ENCODE results near the gene DGKI. TPM values are rescaled to one million over a fixed set of nuclear protein-coding genes. Genes with fewer than 3 reads are reported as not detected.

The DGKI gene
- total and polyA plus RNA-seq, 5 donors from 2014 or later: not detected

GRCh38 chr7:137689761-137690160 is 157.0 kb downstream of the DGKI start:
- peaks cover 4% of the 10 kb centered on the region for H3K27me3 Mint-ChIP-seq
- no peak overlapping the region for H3K4me3 Mint-ChIP-seq

GRCh38 chr7:137687556-137688265 is 159.1 kb downstream of the DGKI start:
- no peaks in the 10 kb centered on the region for H3K4me1 ChIP-seq (ENCODE audit: control insufficient read depth, insufficient read depth, low read length, poor library complexity, severe bottlenecking)
- H3K4me3 ChIP-seq (ENCODE audit: low read depth, low read length): no peak overlapping the region
- no peak for ATAC-seq (ENCODE audit: low read depth in 2 of 2)
- no peak overlapping the region for H3K27ac ChIP-seq (ENCODE audit: insufficient read depth, low read length, poor library complexity, severe bottlenecking)
- DNase-seq: no peak
- Mint-ChIP-seq H3K4me3 (no peak overlapping the region), H3K36me3 (no peaks in the 10 kb centered on the region), H3K27me3 (peaks cover 5% of the 10 kb centered on the region), H3K27ac (no peak overlapping the region), H3K4me1 (no peaks in the 10 kb centered on the region), H3K9me3 (peaks cover 0 to 3% (median 0%) of the 10 kb centered on the region in 7 donors)
- H3K9me3 ChIP-seq (ENCODE audit: control insufficient read depth in 2 of 2, low read length in 2 of 2): no peaks in the 10 kb centered on the region
- H3K36me3 ChIP-seq (ENCODE audit: control insufficient read depth, insufficient read depth, low read length): no peaks in the 10 kb centered on the region
- H3K27me3 ChIP-seq (ENCODE audit: control insufficient read depth, insufficient read depth, low read length): no peaks in the 10 kb centered on the region

More at GRCh38 chr7:137689761-137690160, 157.0 kb downstream of the DGKI start:
- Mint-ChIP-seq H3K9me3 (peaks cover 0 to 2% (median 0%) of the 10 kb centered on the region in 7 donors), H3K27ac (no peak overlapping the region), H3K4me1 (no peaks in the 10 kb centered on the region), H3K36me3 (no peaks in the 10 kb centered on the region)
- no peaks in the 10 kb centered on the region for H3K36me3 ChIP-seq (ENCODE audit: control insufficient read depth, insufficient read depth, low read length)
- H3K9me3 ChIP-seq (ENCODE audit: control insufficient read depth in 2 of 2, low read length in 2 of 2): no peaks in the 10 kb centered on the region
- H3K4me3 ChIP-seq (ENCODE audit: low read depth, low read length): no peak overlapping the region
- ATAC-seq (ENCODE audit: low read depth in 2 of 2) (no peak), DNase-seq (no peak)
- no peaks in the 10 kb centered on the region for H3K4me1 ChIP-seq (ENCODE audit: control insufficient read depth, insufficient read depth, low read length, poor library complexity, severe bottlenecking)
- no peaks in the 10 kb centered on the region for H3K27me3 ChIP-seq (ENCODE audit: control insufficient read depth, insufficient read depth, low read length)
- no peak overlapping the region for H3K27ac ChIP-seq (ENCODE audit: insufficient read depth, low read length, poor library complexity, severe bottlenecking)

- Mint-ChIP-seq H3K36me3 (no peaks in the 10 kb centered on the region), H3K27me3 (peaks cover 11% of the 10 kb centered on the region), H3K9me3 (peaks cover 0 to 5% (median 0%) of the 10 kb centered on the region in 7 donors), H3K4me3 (no peak overlapping the region), H3K4me1 (no peaks in the 10 kb centered on the region), H3K27ac (no peak overlapping the region)
- Histone ChIP-seq H3K27ac (ENCODE audit: insufficient read depth, low read length, poor library complexity, severe bottlenecking) (no peak overlapping the region), H3K9me3 (ENCODE audit: control insufficient read depth in 2 of 2, low read length in 2 of 2) (no peaks in the 10 kb centered on the region), H3K4me3 (ENCODE audit: low read depth, low read length) (no peak overlapping the region), H3K4me1 (ENCODE audit: control insufficient read depth, insufficient read depth, low read length, poor library complexity, severe bottlenecking) (no peaks in the 10 kb centered on the region), H3K27me3 (ENCODE audit: control insufficient read depth, insufficient read depth, low read length) (no peaks in the 10 kb centered on the region), H3K36me3 (ENCODE audit: control insufficient read depth, insufficient read depth, low read length) (no peaks in the 10 kb centered on the region)
- no peak for ATAC-seq (ENCODE audit: low read depth in 2 of 2)
- no peak for DNase-seq
These were observed 161.2 kb downstream of the DGKI start for GRCh38 chr7:137685433-137686164.

- H3K9me3 ChIP-seq (ENCODE audit: control insufficient read depth in 2 of 2, low read length in 2 of 2): no peaks in the 10 kb centered on the region
- H3K36me3 Mint-ChIP-seq: no peaks in the 10 kb centered on the region
- H3K4me1 Mint-ChIP-seq: no peaks in the 10 kb centered on the region
- H3K9me3 Mint-ChIP-seq: peaks cover 0 to 5% (median 0%) of the 10 kb centered on the region in 7 donors
- no peak overlapping the region for H3K4me3 Mint-ChIP-seq
- H3K4me1 ChIP-seq (ENCODE audit: control insufficient read depth, insufficient read depth, low read length, poor library complexity, severe bottlenecking): no peaks in the 10 kb centered on the region
- H3K27me3 ChIP-seq (ENCODE audit: control insufficient read depth, insufficient read depth, low read length): no peaks in the 10 kb centered on the region
- no peaks in the 10 kb centered on the region for H3K36me3 ChIP-seq (ENCODE audit: control insufficient read depth, insufficient read depth, low read length)
- DNase-seq (no peak), ATAC-seq (ENCODE audit: low read depth in 2 of 2) (no peak)
- no peak overlapping the region for H3K27ac Mint-ChIP-seq
- H3K27ac ChIP-seq (ENCODE audit: insufficient read depth, low read length, poor library complexity, severe bottlenecking): no peak overlapping the region
- H3K27me3 Mint-ChIP-seq: peaks cover 11% of the 10 kb centered on the region
- H3K4me3 ChIP-seq (ENCODE audit: low read depth, low read length): no peak overlapping the region
These were observed 162.0 kb downstream of the DGKI start for GRCh38 chr7:137684776-137685175.

- no peaks in the 10 kb centered on the region for H3K27me3 ChIP-seq (ENCODE audit: control insufficient read depth, insufficient read depth, low read length)
- H3K27me3 Mint-ChIP-seq: peaks cover 11% of the 10 kb centered on the region
- peaks cover 0 to 5% (median 0%) of the 10 kb centered on the region in 7 donors for H3K9me3 Mint-ChIP-seq
- DNase-seq (no peak), ATAC-seq (ENCODE audit: low read depth in 2 of 2) (no peak)
- no peaks in the 10 kb centered on the region for H3K36me3 Mint-ChIP-seq
- no peak overlapping the region for H3K4me3 ChIP-seq (ENCODE audit: low read depth, low read length)
- no peak overlapping the region for H3K27ac Mint-ChIP-seq
- H3K9me3 ChIP-seq (ENCODE audit: control insufficient read depth in 2 of 2, low read length in 2 of 2): no peaks in the 10 kb centered on the region
- no peaks in the 10 kb centered on the region for H3K4me1 Mint-ChIP-seq
- no peaks in the 10 kb centered on the region for H3K36me3 ChIP-seq (ENCODE audit: control insufficient read depth, insufficient read depth, low read length)
- no peaks in the 10 kb centered on the region for H3K4me1 ChIP-seq (ENCODE audit: control insufficient read depth, insufficient read depth, low read length, poor library complexity, severe bottlenecking)
- H3K4me3 Mint-ChIP-seq: no peak overlapping the region
- H3K27ac ChIP-seq (ENCODE audit: insufficient read depth, low read length, poor library complexity, severe bottlenecking): no peak overlapping the region
These were observed 162.5 kb downstream of the DGKI start for GRCh38 chr7:137684316-137684715.

- DNase-seq (no peak), ATAC-seq (ENCODE audit: low read depth in 2 of 2) (no peak)
- no peak overlapping the region for H3K4me3 ChIP-seq (ENCODE audit: low read depth, low read length)
- H3K27me3 Mint-ChIP-seq: peaks cover 15% of the 10 kb centered on the region
- H3K4me1 ChIP-seq (ENCODE audit: control insufficient read depth, insufficient read depth, low read length, poor library complexity, severe bottlenecking): no peaks in the 10 kb centered on the region
- no peaks in the 10 kb centered on the region for H3K36me3 ChIP-seq (ENCODE audit: control insufficient read depth, insufficient read depth, low read length)
- H3K9me3 Mint-ChIP-seq: peaks cover 0 to 5% (median 0%) of the 10 kb centered on the region in 7 donors
- H3K9me3 ChIP-seq (ENCODE audit: control insufficient read depth in 2 of 2, low read length in 2 of 2): no peaks in the 10 kb centered on the region
- no peaks in the 10 kb centered on the region for H3K36me3 Mint-ChIP-seq
- no peak overlapping the region for H3K27ac ChIP-seq (ENCODE audit: insufficient read depth, low read length, poor library complexity, severe bottlenecking)
- H3K4me1 Mint-ChIP-seq: no peaks in the 10 kb centered on the region
- no peak overlapping the region for H3K4me3 Mint-ChIP-seq
- no peak overlapping the region for H3K27ac Mint-ChIP-seq
- no peaks in the 10 kb centered on the region for H3K27me3 ChIP-seq (ENCODE audit: control insufficient read depth, insufficient read depth, low read length)
These were observed 164.2 kb downstream of the DGKI start for GRCh38 chr7:137682596-137682995.

GRCh38 chr7:137681657-137682562 is 164.9 kb downstream of the DGKI start:
- Mint-ChIP-seq H3K36me3 (no peaks in the 10 kb centered on the region), H3K4me1 (no peaks in the 10 kb centered on the region), H3K9me3 (peaks cover 0 to 5% (median 0%) of the 10 kb centered on the region in 7 donors), H3K27me3 (peaks cover 15% of the 10 kb centered on the region), H3K4me3 (no peak overlapping the region), H3K27ac (no peak overlapping the region)
- no peak for ATAC-seq (ENCODE audit: low read depth in 2 of 2)
- no peaks in the 10 kb centered on the region for H3K4me1 ChIP-seq (ENCODE audit: control insufficient read depth, insufficient read depth, low read length, poor library complexity, severe bottlenecking)
- H3K36me3 ChIP-seq (ENCODE audit: control insufficient read depth, insufficient read depth, low read length): no peaks in the 10 kb centered on the region
- no peak overlapping the region for H3K4me3 ChIP-seq (ENCODE audit: low read depth, low read length)
- H3K27ac ChIP-seq (ENCODE audit: insufficient read depth, low read length, poor library complexity, severe bottlenecking): no peak overlapping the region
- H3K27me3 ChIP-seq (ENCODE audit: control insufficient read depth, insufficient read depth, low read length): no peaks in the 10 kb centered on the region
- no peak for DNase-seq
- no peaks in the 10 kb centered on the region for H3K9me3 ChIP-seq (ENCODE audit: control insufficient read depth in 2 of 2, low read length in 2 of 2)

Data from CD4-positive, CD25-positive, alpha-beta regulatory T cell (primary cell).